ENCODE data around the gene TMEM156. TPM values are rescaled to one million over a fixed set of nuclear protein-coding genes. Genes with fewer than 3 reads are reported as not detected.

The TMEM156 gene
- total RNA-seq, 4 donors from 2014 or later, result 0.33 TPM; not detected in 3

- H3K36me3 ChIP-seq, result no peaks in the 10 kb centered on the region
- WGBS, 2 donors, result 92 to 94% methylated on average over 4 of the region's 4 CpGs
Measured at GRCh38 chr4:38955957-38956356, 76.3 kb downstream of the TMEM156 start.

GRCh38 chr4:38954727-38955126 lies 77.5 kb downstream of the TMEM156 start:
- no peaks in the 10 kb centered on the region for H3K27me3 ChIP-seq
- H3K9me3 ChIP-seq, result no peaks in the 10 kb centered on the region
- no peak overlapping the region for H3K4me3 ChIP-seq (replicated peaks in 1 of 3)
- no peak for TF ChIP-seq CTCF (IDR thresholded peaks at IDR 0.05)
- no peak for TF ChIP-seq POLR2A (IDR thresholded peaks at IDR 0.05)
- no peaks in the 10 kb centered on the region for H3K36me3 ChIP-seq
- no peak for DNase-seq
- no peaks in the 10 kb centered on the region for H3K4me1 ChIP-seq
- H3K27ac ChIP-seq, result no peak overlapping the region
- intact Hi-C loops (cut with DNase I), result no loop called here

More at GRCh38 chr4:38955957-38956356, 76.3 kb downstream of the TMEM156 start:
- H3K4me1 ChIP-seq, result no peaks in the 10 kb centered on the region
- intact Hi-C loops (cut with DNase I), result no loop called here
- H3K9me3 ChIP-seq, result no peaks in the 10 kb centered on the region
- TF ChIP-seq POLR2A (IDR thresholded peaks at IDR 0.05), result no peak
- TF ChIP-seq CTCF (IDR thresholded peaks at IDR 0.05), result no peak
- H3K27me3 ChIP-seq, result no peaks in the 10 kb centered on the region
- no peak overlapping the region for H3K4me3 ChIP-seq (replicated peaks in 1 of 3)
- H3K27ac ChIP-seq, result no peak overlapping the region
- DNase-seq, result no peak

GRCh38 chr4:38952017-38952416 lies 80.2 kb downstream of the TMEM156 start:
- H3K4me1 ChIP-seq, result no peaks in the 10 kb centered on the region
- no peak for TF ChIP-seq CTCF (IDR thresholded peaks at IDR 0.05)
- TF ChIP-seq POLR2A (IDR thresholded peaks at IDR 0.05), result no peak
- intact Hi-C loops (cut with DNase I), result no loop called here
- H3K9me3 ChIP-seq, result no peaks in the 10 kb centered on the region
- 46 to 53% methylated on average over 1 of the region's 1 CpG for WGBS, 2 donors
- H3K27ac ChIP-seq, result no peak overlapping the region
- H3K4me3 ChIP-seq (replicated peaks in 1 of 3), result no peak overlapping the region
- DNase-seq, result no peak
- H3K27me3 ChIP-seq, result no peaks in the 10 kb centered on the region
- H3K36me3 ChIP-seq, result no peaks in the 10 kb centered on the region

- no peaks in the 10 kb centered on the region for H3K4me1 ChIP-seq
- no peaks in the 10 kb centered on the region for H3K36me3 ChIP-seq
- TF ChIP-seq CTCF (IDR thresholded peaks at IDR 0.05) (no peak), POLR2A (IDR thresholded peaks at IDR 0.05) (no peak)
- 67 to 81% methylated on average over 2 of the region's 2 CpGs for WGBS, 2 donors
- intact Hi-C loops (cut with DNase I), result no loop called here
- H3K27ac ChIP-seq, result no peak overlapping the region
- no peaks in the 10 kb centered on the region for H3K9me3 ChIP-seq
- DNase-seq, result no peak
- H3K27me3 ChIP-seq, result no peaks in the 10 kb centered on the region
- H3K4me3 ChIP-seq (replicated peaks in 1 of 3), result no peak overlapping the region
Measured at GRCh38 chr4:38951598-38951997, 80.6 kb downstream of the TMEM156 start.

DNA sequence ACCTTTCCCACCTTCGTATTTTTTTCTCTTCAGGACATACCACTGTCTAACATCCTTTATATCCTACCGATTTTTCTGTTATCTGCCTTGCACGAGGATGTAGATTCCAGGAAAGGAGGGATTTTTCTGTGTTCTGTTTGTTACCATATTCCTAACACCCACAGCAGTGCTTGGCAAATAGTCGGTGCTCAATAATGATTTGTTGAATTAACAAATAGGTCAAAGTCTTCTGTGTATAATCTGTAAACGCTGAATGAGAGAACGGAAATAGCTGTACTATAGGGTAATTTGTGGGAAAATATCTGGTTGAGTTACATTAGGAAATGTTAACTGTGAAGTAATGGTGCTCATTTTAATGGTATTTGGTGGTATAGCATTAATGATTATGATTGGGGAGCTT lies 81.5 kb downstream of the TMEM156 start:
- Histone ChIP-seq H3K9me3 (no peaks in the 10 kb centered on the region), H3K4me3 (replicated peaks in 1 of 3) (no peak overlapping the region), H3K27me3 (no peaks in the 10 kb centered on the region), H3K27ac (no peak overlapping the region), H3K36me3 (no peaks in the 10 kb centered on the region), H3K4me1 (no peaks in the 10 kb centered on the region)
- no peak for DNase-seq
- 65 to 66% methylated on average over 6 of the region's 6 CpGs for WGBS, 2 donors
- TF ChIP-seq POLR2A (IDR thresholded peaks at IDR 0.05), result no peak
- TF ChIP-seq CTCF (IDR thresholded peaks at IDR 0.05), result no peak
- intact Hi-C loops (cut with DNase I), result no loop called here
